HuH-7 (cell line): ENCODE data around the gene PSTPIP1.

Experiments used
- DNase-seq: peaks from one replicate; pipeline ENCODE4 v3.0.0; 2011; ENCODE audit warnings: low spot score

Gene PSTPIP1

GRCh38 chr15:77030048-77030927 lies 35.4 kb downstream of the PSTPIP1 start:
- DNase-seq = no peak

GRCh38 chr15:77030928-77031375 lies 36.0 kb downstream of the PSTPIP1 start:
- no peak for DNase-seq

- no peak for DNase-seq
Observed at GRCh38 chr15:77031376-77032050, 36.6 kb downstream of the PSTPIP1 start.

- no peak for DNase-seq
Observed at GRCh38 chr15:77032052-77032646, 37.2 kb downstream of the PSTPIP1 start.

GRCh38 chr15:77032647-77033416 lies 37.9 kb downstream of the PSTPIP1 start:
- DNase-seq = no peak

GRCh38 chr15:77033417-77033728 lies 38.4 kb downstream of the PSTPIP1 start:
- DNase-seq = no peak

GRCh38 chr15:77033729-77034671 lies 39.1 kb downstream of the PSTPIP1 start:
- DNase-seq = no peak

- no peak for DNase-seq
Observed at GRCh38 chr15:77034695-77035489, 40.0 kb downstream of the PSTPIP1 start.

GRCh38 chr15:77035584-77035983 lies 40.7 kb downstream of the PSTPIP1 start:
- DNase-seq = no peak

- no peak for DNase-seq
Observed at GRCh38 chr15:77035999-77036471, 41.1 kb downstream of the PSTPIP1 start.

- DNase-seq = no peak
Observed at GRCh38 chr15:77036537-77037387, 41.8 kb downstream of the PSTPIP1 start.

- no peak for DNase-seq
Observed at GRCh38 chr15:77037388-77038209, 42.7 kb downstream of the PSTPIP1 start.

GRCh38 chr15:77038312-77039216 lies 43.6 kb downstream of the PSTPIP1 start:
- DNase-seq = no peak

- no peak for DNase-seq
Observed at GRCh38 chr15:77039217-77039533, 44.2 kb downstream of the PSTPIP1 start.

GRCh38 chr15:77039848-77040247 lies 44.9 kb downstream of the PSTPIP1 start:
- no peak for DNase-seq

- no peak for DNase-seq
Observed at GRCh38 chr15:77040673-77041072, 45.7 kb downstream of the PSTPIP1 start.

- no peak for DNase-seq
Observed at GRCh38 chr15:77042245-77042919, 47.5 kb downstream of the PSTPIP1 start.
